SK-N-MC (cell line): ENCODE measurements around the gene CLEC6A.
"Not testable (repeated sequence)": the region's sequence is repeated elsewhere in the genome, so short reads cannot be mapped to it uniquely, and the experiment has no call there.

Experiments
- DNase-seq: peaks from one replicate; pipeline ENCODE4 v3.0.0-alpha.2; 2011; ENCODE audit warnings: low read depth, low spot score
- H3K27ac ChIP-seq: fragments of 200-600 bp; sonication (generic); 2 replicates; pipeline ENCODE4 v1.5.1; 2016; ENCODE audit warnings: mixed run types
- H3K36me3 ChIP-seq: fragments of 200-600 bp; sonication (generic); 2 replicates; pipeline ENCODE4 v1.6.1; 2017; ENCODE audit warnings: antibody characterized with exemption, low read length, mixed read lengths; ENCODE audit not compliant: insufficient read depth
- H3K4me3 ChIP-seq: fragments of 200-600 bp; sonication (generic); 2 replicates; pipeline ENCODE4 v1.5.1; 2016
- H3K9ac ChIP-seq: fragments of 200-600 bp; sonication (generic); 2 replicates; pipeline ENCODE4 v1.8.0; 2017; ENCODE audit warnings: mixed run types, mixed read lengths; ENCODE audit not compliant: insufficient read length
- H3K9me3 ChIP-seq: fragments of 200-600 bp; sonication (generic); 2 replicates; pipeline ENCODE4 v1.6.1; 2017; ENCODE audit warnings: low read depth, mild to moderate bottlenecking, antibody characterized with exemption, low read length, moderate library complexity, mixed read lengths
- EZH2 ChIP-seq: fragments of 200-600 bp; sonication (generic); IDR thresholded peaks from one replicate; pipeline ENCODE4 v1.6.1; 2017; ENCODE audit warnings: antibody characterized with exemption
- FOXP2 ChIP-seq: optimal IDR thresholded peaks from 2 replicates; pipeline ENCODE3; 2011; ENCODE audit warnings: mild to moderate bottlenecking, moderate library complexity; ENCODE audit not compliant: insufficient read depth; ENCODE audit errors: extremely low read length, control extremely low read depth
- POLR2AphosphoS5 ChIP-seq: IDR thresholded peaks from 2 replicates; pipeline ENCODE4 v1.6.1; 2012; ENCODE audit warnings: mild to moderate bottlenecking, low read depth, low read length, borderline replicate concordance

CLEC6A gene

DNA sequence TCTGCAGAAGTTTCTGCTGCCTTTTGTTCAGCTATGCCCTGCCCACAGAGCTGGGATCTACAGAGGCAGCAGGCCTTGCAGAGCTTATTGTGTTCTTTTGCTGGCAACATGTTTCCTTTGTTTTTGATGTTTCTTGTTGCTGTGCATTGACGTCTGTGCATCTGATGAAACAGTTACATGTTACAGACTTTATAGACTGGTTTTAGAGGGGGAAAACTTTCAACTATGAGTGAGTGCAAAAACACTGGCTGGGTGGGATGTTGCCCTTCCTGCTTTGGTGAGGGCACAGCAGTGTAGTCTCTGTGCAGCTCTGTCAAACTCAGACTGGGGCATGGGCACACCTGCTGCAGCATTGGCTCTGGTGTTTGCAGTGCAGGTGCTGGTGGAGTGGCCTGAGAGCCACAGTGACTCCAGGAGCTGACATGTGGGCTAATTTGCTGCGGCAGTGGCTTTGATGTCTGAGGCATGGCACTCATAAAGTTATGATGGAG, 26.9 kb downstream of the CLEC6A start:
- no peaks in the 10 kb centered on the region for H3K9me3 ChIP-seq
- DNase-seq: no peak
- H3K27ac ChIP-seq: no peak overlapping the region
- no peak overlapping the region for H3K9ac ChIP-seq
- H3K4me3 ChIP-seq: no peak overlapping the region
- TF ChIP-seq POLR2AphosphoS5: no peak
- no peak for TF ChIP-seq FOXP2
- TF ChIP-seq EZH2: no peak
- no peaks in the 10 kb centered on the region for H3K36me3 ChIP-seq

DNA sequence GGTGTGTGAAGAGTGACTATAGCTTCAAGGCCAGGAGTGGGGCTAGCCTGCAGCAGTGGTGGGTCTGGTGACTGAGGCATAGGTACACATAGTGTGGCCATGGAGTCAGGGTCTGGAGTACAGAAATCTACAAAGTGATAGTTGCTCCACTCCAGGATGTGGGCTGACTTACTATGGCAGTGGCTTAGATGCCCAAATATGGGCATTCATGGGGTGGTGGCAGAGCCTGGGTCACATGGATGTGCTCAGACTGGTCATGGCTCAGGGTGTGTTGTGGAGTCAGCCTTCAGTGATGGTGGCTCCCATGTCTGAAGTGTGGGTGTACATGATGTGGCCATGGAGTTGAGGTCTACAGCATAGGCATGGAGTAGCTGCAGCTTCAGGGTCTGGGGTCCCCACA, 27.3 kb downstream of the CLEC6A start:
- H3K9me3 ChIP-seq: no peaks in the 10 kb centered on the region
- no peak overlapping the region for H3K27ac ChIP-seq
- H3K36me3 ChIP-seq: no peaks in the 10 kb centered on the region
- DNase-seq: no peak
- H3K4me3 ChIP-seq: no peak overlapping the region
- H3K9ac ChIP-seq: no peak overlapping the region
- TF ChIP-seq EZH2 (no peak), POLR2AphosphoS5 (no peak), FOXP2 (no peak)

DNA sequence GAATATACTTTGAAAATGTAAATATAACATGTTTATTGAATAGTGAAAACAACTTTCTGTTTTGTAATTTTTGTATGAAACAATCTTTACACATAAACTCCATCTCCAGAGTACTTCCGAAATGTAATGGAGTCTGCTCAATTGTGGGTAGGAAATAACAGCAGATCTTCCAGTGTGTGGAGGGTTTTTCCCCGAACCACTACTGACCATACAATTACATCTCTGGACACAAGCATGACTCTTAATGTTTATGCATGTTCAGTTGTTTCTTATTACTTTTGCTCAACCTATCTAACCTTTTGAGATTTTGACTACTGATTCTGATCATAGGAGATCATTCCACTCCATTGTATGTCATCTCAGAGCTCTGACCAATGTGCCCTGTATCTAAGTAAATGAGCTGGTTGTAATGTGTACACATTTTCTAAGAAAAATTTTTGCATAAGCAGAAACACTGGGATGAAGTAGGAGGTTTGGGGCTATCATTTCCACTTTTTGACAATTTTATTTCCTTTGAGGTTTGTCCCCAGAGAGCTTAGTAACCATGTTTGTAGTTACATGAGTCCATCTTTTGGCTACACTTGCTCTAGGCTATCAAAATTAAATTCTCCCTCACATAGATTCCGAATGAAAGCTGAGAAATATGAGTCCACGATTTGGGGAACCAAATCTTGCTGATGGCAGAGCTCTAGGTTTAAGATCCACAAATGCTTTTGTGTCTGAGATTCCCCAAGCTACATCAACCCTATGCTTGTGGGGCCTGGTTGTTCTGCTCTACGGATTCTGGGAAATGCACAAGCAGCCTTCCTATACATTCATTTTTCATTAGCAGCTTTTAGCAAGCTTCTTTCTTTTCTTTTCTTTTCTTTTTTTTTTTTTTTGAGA, 36.1 kb downstream of the CLEC6A start:
- Histone ChIP-seq H3K36me3 (no peaks in the 10 kb centered on the region), H3K4me3 (no peak overlapping the region), H3K9ac (no peak overlapping the region), H3K9me3 (no peaks in the 10 kb centered on the region), H3K27ac (no peak overlapping the region)
- no peak for DNase-seq
- no peak for TF ChIP-seq POLR2AphosphoS5

GRCh38 chr12:8493084-8493483, 37.3 kb downstream of the CLEC6A start:
- no peak overlapping the region for H3K4me3 ChIP-seq
- H3K27ac ChIP-seq: no peak overlapping the region

GRCh38 chr12:8495671-8496070, 39.9 kb downstream of the CLEC6A start:
- not testable (repeated sequence) for H3K4me3 ChIP-seq, H3K27ac ChIP-seq, DNase-seq, H3K36me3 ChIP-seq, H3K9ac ChIP-seq, H3K9me3 ChIP-seq

More at GRCh38 chr12:8493084-8493483, 37.3 kb downstream of the CLEC6A start:
- TF ChIP-seq POLR2AphosphoS5: no peak
- TF ChIP-seq EZH2: no peak
- TF ChIP-seq FOXP2: no peak
- Histone ChIP-seq H3K9me3 (no peaks in the 10 kb centered on the region), H3K36me3 (no peaks in the 10 kb centered on the region), H3K9ac (no peak overlapping the region)
- no peak for DNase-seq

- 0 out of 2 replicates have a peak overlapping the region, but pooled peaks have one; percentile 7 for H3K4me3 ChIP-seq
- H3K36me3 ChIP-seq, H3K27ac ChIP-seq, H3K9ac ChIP-seq, H3K9me3 ChIP-seq, DNase-seq: not testable (repeated sequence)
Observed at GRCh38 chr12:8496074-8496473, 40.3 kb downstream of the CLEC6A start.

DNA sequence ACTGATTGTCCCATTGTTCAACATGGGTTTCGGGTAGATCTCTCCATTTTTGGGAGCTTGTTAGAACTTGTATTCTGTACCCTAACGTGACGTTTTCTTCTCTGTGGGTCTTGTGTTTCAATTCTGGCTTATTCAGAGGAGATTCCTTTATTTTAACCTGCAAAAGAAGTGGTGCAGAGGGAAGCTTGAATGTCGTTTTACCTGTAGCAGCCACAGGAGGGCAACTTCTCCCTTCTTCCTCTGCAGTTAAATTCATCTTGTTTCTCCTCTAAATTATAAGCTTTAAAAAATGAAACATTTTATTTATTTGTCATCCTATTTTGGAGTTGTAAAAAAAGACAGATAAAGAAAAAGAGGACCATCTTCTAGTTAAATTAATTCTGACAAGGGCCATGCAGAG, 43.9 kb downstream of the CLEC6A start:
- DNase-seq: no peak
- H3K4me3 ChIP-seq: no peak overlapping the region
- no peak for TF ChIP-seq POLR2AphosphoS5
- TF ChIP-seq FOXP2: no peak
- no peak for TF ChIP-seq EZH2

GRCh38 chr12:8501720-8502119, 46.0 kb downstream of the CLEC6A start:
- H3K4me3 ChIP-seq: no peak overlapping the region
- TF ChIP-seq POLR2AphosphoS5: no peak
- H3K9me3 ChIP-seq: no peaks in the 10 kb centered on the region
- no peak for DNase-seq
- no peaks in the 10 kb centered on the region for H3K36me3 ChIP-seq
- no peak overlapping the region for H3K9ac ChIP-seq
- H3K27ac ChIP-seq: no peak overlapping the region

More for the DNA sequence above, 43.9 kb downstream of the CLEC6A start:
- no peaks in the 10 kb centered on the region for H3K9me3 ChIP-seq
- no peaks in the 10 kb centered on the region for H3K36me3 ChIP-seq
- H3K9ac ChIP-seq: no peak overlapping the region
- H3K27ac ChIP-seq: no peak overlapping the region

DNA sequence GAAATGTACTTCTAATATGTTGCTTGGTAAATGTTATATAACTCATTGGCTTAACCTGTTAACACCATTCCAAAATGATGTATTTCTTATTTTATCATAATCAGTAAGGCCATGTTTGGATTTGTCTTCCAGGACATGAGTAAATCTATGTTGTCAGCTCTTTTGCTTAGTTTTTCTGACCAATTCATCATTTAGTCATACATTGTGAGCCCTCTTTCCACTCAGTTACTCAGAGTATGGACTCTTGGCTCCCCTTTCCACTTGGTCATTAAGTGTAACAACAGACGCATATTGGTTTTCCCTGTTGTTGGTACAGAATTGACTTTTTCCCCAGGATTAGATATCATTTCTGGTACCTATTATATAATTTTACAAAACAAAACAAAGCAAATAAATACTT, 48.6 kb downstream of the CLEC6A start:
- H3K9ac ChIP-seq: no peak overlapping the region
- H3K4me3 ChIP-seq: no peak overlapping the region
- TF ChIP-seq POLR2AphosphoS5 (no peak), FOXP2 (no peak), EZH2 (no peak)
- DNase-seq: no peak
- H3K27ac ChIP-seq: no peak overlapping the region
- H3K36me3 ChIP-seq: no peaks in the 10 kb centered on the region
- no peaks in the 10 kb centered on the region for H3K9me3 ChIP-seq
